Stimulated activated CD4-positive, alpha-beta T cell treated with anti-CD3 and anti-CD28 coated beads, Interleukin-2, amount 100 ng/mL, for 24 hours (primary cell): Measurements from ENCODE around the gene BRMS1L.
"Not testable (repeated sequence)": the region's sequence is repeated elsewhere in the genome, so short reads cannot be mapped to it uniquely, and the experiment has no call there.

Experiments
- DNase-seq, 2 donors: peaks; one replicate each; pipeline ENCODE4 v3.0.0-alpha.2; 2020

BRMS1L gene

GRCh38 chr14:35826218-35826951 is at the start of gene BRMS1L:
BRMS1L (plus strand) TSS chr14:35826338; CDS start chr14:35826517, 179 bp downstream.
- DNase-seq = peak; percentile 97

GRCh38 chr14:35776823-35777222 is 49.3 kb upstream of the BRMS1L start:
- DNase-seq = no peak

GRCh38 chr14:35777550-35777949 is 48.6 kb upstream of the BRMS1L start:
- not testable (repeated sequence) for DNase-seq

GRCh38 chr14:35779368-35779767 is 46.8 kb upstream of the BRMS1L start:
- no peak for DNase-seq

- DNase-seq = no peak
Measured at GRCh38 chr14:35783699-35784098, 42.4 kb upstream of the BRMS1L start.

- DNase-seq = no peak
Measured at GRCh38 chr14:35786856-35787255, 39.3 kb upstream of the BRMS1L start.

GRCh38 chr14:35789651-35790050 is 36.5 kb upstream of the BRMS1L start:
- no peak for DNase-seq

GRCh38 chr14:35797796-35798195 is 28.3 kb upstream of the BRMS1L start:
- DNase-seq = no peak

GRCh38 chr14:35806006-35806907 is 19.9 kb upstream of the BRMS1L start:
- DNase-seq = no peak

GRCh38 chr14:35807131-35807961 is 18.8 kb upstream of the BRMS1L start:
- no peak for DNase-seq

- peak; percentile 36 to 46 for DNase-seq
Measured at GRCh38 chr14:35808076-35808637, 18.0 kb upstream of the BRMS1L start.

- DNase-seq = peak; percentile 90 to 91
Measured at GRCh38 chr14:35808638-35809563, 17.2 kb upstream of the BRMS1L start, which contains the start of gene RALGAPA1. RALGAPA1 (minus strand) TSS chr14:35809295; CDS start chr14:35808835, 460 bp downstream.

GRCh38 chr14:35809597-35809996 is 16.5 kb upstream of the BRMS1L start:
- DNase-seq = no peak

GRCh38 chr14:35810963-35811362 is 15.2 kb upstream of the BRMS1L start:
- no peak for DNase-seq

GRCh38 chr14:35814371-35815005 is 11.7 kb upstream of the BRMS1L start:
- DNase-seq = peak; percentile 84 to 89

GRCh38 chr14:35818346-35819115 is 7.6 kb upstream of the BRMS1L start:
- DNase-seq = peak in 1 of 2 donors; percentile 10

- no peak for DNase-seq
Measured at GRCh38 chr14:35819591-35820540, 6.3 kb upstream of the BRMS1L start.

- no peak for DNase-seq
Measured at GRCh38 chr14:35821564-35822411, 4.3 kb upstream of the BRMS1L start.
